Mucosa of stomach (tissue), 1 donor: ENCODE data around the gene APRT.
"Not testable (repeated sequence)": the region's sequence is repeated elsewhere in the genome, so short reads cannot be mapped to it uniquely, and the experiment has no call there.

Source experiments
- H3K27me3 ChIP-seq: one replicate; pipeline ENCODE4 v1.7.0; 2013; ENCODE audit warnings: mild to moderate bottlenecking, low read length; ENCODE audit not compliant: control insufficient read depth, insufficient read depth
- H3K36me3 ChIP-seq: one replicate; pipeline ENCODE4 v1.7.0; 2013; ENCODE audit warnings: low read length; ENCODE audit not compliant: control insufficient read depth, insufficient read depth
- H3K4me1 ChIP-seq: one replicate; pipeline ENCODE4 v1.7.0; 2013; ENCODE audit warnings: mild to moderate bottlenecking, low read length; ENCODE audit not compliant: control insufficient read depth, insufficient read depth
- H3K4me3 ChIP-seq: one replicate; pipeline ENCODE4 v1.7.0; 2013; ENCODE audit warnings: low read length
- H3K9ac ChIP-seq: one replicate; pipeline ENCODE4 v1.7.0; 2013; ENCODE audit warnings: mild to moderate bottlenecking, low read length, moderate library complexity
- H3K9me3 ChIP-seq: one replicate; pipeline ENCODE4 v1.7.0; 2013; ENCODE audit warnings: mild to moderate bottlenecking, low read length, moderate library complexity; ENCODE audit not compliant: control insufficient read depth
- donor health status: Pancreatic carcinoma.

APRT gene

GRCh38 chr16:88798772-88799455 lies 12.8 kb downstream of the APRT start:
- Histone ChIP-seq H3K4me1 (no peaks in the 10 kb centered on the region), H3K27me3 (no peaks in the 10 kb centered on the region), H3K4me3 (no peak overlapping the region), H3K36me3 (no peaks in the 10 kb centered on the region), H3K9me3 (no peaks in the 10 kb centered on the region), H3K9ac (no peak overlapping the region)

- Histone ChIP-seq H3K9me3 (no peaks in the 10 kb centered on the region), H3K9ac (no peak overlapping the region), H3K36me3 (no peaks in the 10 kb centered on the region), H3K4me1 (peaks cover 3% of the 10 kb centered on the region), H3K4me3 (no peak overlapping the region), H3K27me3 (peaks cover under 1% of the 10 kb centered on the region)
Observed at GRCh38 chr16:88798073-88798472, 13.7 kb downstream of the APRT start.

- Histone ChIP-seq H3K36me3 (no peaks in the 10 kb centered on the region), H3K27me3 (peaks cover 17% of the 10 kb centered on the region), H3K4me3 (no peak overlapping the region), H3K9ac (no peak overlapping the region), H3K9me3 (no peaks in the 10 kb centered on the region), H3K4me1 (peaks cover 3% of the 10 kb centered on the region)
Observed at GRCh38 chr16:88796278-88796677, 15.4 kb downstream of the APRT start.

GRCh38 chr16:88793251-88793954 lies 18.3 kb downstream of the APRT start:
- H3K27me3 ChIP-seq, result peaks cover 17% of the 10 kb centered on the region
- H3K4me1 ChIP-seq, result peaks cover 3% of the 10 kb centered on the region
- H3K9ac ChIP-seq, result no peak overlapping the region
- H3K4me3 ChIP-seq, result no peak overlapping the region
- H3K36me3 ChIP-seq, result no peaks in the 10 kb centered on the region
- no peaks in the 10 kb centered on the region for H3K9me3 ChIP-seq

- Histone ChIP-seq H3K36me3 (no peaks in the 10 kb centered on the region), H3K9me3 (no peaks in the 10 kb centered on the region), H3K9ac (no peak overlapping the region), H3K4me1 (peaks cover 3% of the 10 kb centered on the region), H3K4me3 (no peak overlapping the region), H3K27me3 (peaks cover 17% of the 10 kb centered on the region)
Observed at GRCh38 chr16:88792668-88793250, 19.0 kb downstream of the APRT start.

- H3K9ac ChIP-seq, result no peak overlapping the region
- H3K36me3 ChIP-seq, result no peaks in the 10 kb centered on the region
- no peaks in the 10 kb centered on the region for H3K9me3 ChIP-seq
- H3K27me3 ChIP-seq, result peaks cover 17% of the 10 kb centered on the region
- H3K4me1 ChIP-seq, result peaks cover 3% of the 10 kb centered on the region
- no peak overlapping the region for H3K4me3 ChIP-seq
Observed at GRCh38 chr16:88792078-88792550, 19.6 kb downstream of the APRT start.

GRCh38 chr16:88790312-88791211 lies 21.2 kb downstream of the APRT start:
- Histone ChIP-seq H3K9ac (no peak overlapping the region), H3K9me3 (no peaks in the 10 kb centered on the region), H3K27me3 (peaks cover 17% of the 10 kb centered on the region), H3K4me3 (no peak overlapping the region), H3K36me3 (no peaks in the 10 kb centered on the region), H3K4me1 (peaks cover 5% of the 10 kb centered on the region)

GRCh38 chr16:88789594-88789993 lies 22.1 kb downstream of the APRT start:
- Histone ChIP-seq H3K4me3 (no peak overlapping the region), H3K9ac (no peak overlapping the region), H3K36me3 (no peaks in the 10 kb centered on the region), H3K9me3 (no peaks in the 10 kb centered on the region), H3K4me1 (peaks cover 6% of the 10 kb centered on the region), H3K27me3 (peaks cover 17% of the 10 kb centered on the region)

- peaks cover 17% of the 10 kb centered on the region for H3K27me3 ChIP-seq
- H3K9me3 ChIP-seq, H3K9ac ChIP-seq, H3K4me3 ChIP-seq, H3K36me3 ChIP-seq: not testable (repeated sequence)
- peaks cover 11% of the 10 kb centered on the region for H3K4me1 ChIP-seq
Observed at GRCh38 chr16:88788749-88789148, 23.0 kb downstream of the APRT start.

GRCh38 chr16:88787579-88788314 lies 24.0 kb downstream of the APRT start:
- Histone ChIP-seq H3K36me3 (no peaks in the 10 kb centered on the region), H3K4me1 (peaks cover 14% of the 10 kb centered on the region), H3K4me3 (no peak overlapping the region), H3K9ac (no peak overlapping the region), H3K27me3 (peaks cover 13% of the 10 kb centered on the region), H3K9me3 (no peaks in the 10 kb centered on the region)
